Measurements from ENCODE around the gene CACNA1H.

CACNA1H gene

DNA sequence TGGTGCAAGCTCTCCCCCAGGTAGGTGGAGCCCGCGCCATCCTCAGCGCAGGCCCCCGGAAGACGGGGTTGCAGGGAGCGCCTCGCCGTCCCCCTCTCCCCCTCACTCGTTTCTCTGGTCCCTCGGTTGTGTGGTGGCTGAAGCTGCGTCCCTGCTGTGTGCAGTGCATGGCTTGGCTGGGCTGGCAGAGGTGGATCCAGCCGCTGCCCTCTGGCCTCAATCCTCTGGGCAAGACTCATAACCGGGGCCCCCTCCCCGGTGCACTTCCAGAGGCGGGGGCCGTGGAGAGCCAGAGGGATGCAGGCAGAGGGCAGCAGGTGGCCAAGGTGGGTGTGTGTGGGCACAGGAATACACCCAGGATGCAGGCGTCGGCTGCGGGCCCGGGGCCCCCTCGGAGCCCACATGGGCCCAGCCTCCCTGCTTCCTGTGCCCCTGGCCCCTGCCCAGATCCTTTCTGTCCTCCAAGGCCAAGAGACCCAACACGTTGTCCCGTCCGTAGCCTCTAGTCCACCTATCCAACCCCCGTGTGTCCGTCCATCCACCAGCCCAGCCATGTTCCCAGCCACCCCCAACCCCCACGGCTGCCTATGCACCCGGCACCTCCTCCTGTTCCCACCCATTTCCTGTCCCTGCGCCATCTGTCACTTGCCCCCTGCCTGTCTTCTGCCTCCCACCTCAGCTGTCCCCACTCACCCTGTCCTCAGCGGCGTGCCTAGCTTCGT is 62.8 kb downstream of the CACNA1H start:
- H3K27ac ChIP-seq, result no peak overlapping the region
- ChIA-PET POLR2A (ENCODE audit: low non-redundant PET) (no interaction called here), CTCF (no interaction called here)
- no peak for DNase-seq (ENCODE audit: low spot score)
- TF ChIP-seq, protein P1, sequence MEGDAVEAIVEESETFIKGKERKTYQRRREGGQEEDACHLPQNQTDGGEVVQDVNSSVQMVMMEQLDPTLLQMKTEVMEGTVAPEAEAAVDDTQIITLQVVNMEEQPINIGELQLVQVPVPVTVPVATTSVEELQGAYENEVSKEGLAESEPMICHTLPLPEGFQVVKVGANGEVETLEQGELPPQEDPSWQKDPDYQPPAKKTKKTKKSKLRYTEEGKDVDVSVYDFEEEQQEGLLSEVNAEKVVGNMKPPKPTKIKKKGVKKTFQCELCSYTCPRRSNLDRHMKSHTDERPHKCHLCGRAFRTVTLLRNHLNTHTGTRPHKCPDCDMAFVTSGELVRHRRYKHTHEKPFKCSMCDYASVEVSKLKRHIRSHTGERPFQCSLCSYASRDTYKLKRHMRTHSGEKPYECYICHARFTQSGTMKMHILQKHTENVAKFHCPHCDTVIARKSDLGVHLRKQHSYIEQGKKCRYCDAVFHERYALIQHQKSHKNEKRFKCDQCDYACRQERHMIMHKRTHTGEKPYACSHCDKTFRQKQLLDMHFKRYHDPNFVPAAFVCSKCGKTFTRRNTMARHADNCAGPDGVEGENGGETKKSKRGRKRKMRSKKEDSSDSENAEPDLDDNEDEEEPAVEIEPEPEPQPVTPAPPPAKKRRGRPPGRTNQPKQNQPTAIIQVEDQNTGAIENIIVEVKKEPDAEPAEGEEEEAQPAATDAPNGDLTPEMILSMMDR (conservative IDR thresholded peaks at IDR 0.05; ENCODE audit: low read depth), result no peak

- no peak overlapping the region for H3K27ac ChIP-seq
- POLR2A ChIA-PET (ENCODE audit: low non-redundant PET), result no interaction called here
- DNase-seq (ENCODE audit: low spot score), result no peak
- CTCF ChIA-PET, result no interaction called here
- TF ChIP-seq, protein P1 (conservative IDR thresholded peaks at IDR 0.05; ENCODE audit: low read depth), result no peak
These were observed 63.4 kb downstream of the CACNA1H start for GRCh38 chr16:1216296-1216619.

DNA sequence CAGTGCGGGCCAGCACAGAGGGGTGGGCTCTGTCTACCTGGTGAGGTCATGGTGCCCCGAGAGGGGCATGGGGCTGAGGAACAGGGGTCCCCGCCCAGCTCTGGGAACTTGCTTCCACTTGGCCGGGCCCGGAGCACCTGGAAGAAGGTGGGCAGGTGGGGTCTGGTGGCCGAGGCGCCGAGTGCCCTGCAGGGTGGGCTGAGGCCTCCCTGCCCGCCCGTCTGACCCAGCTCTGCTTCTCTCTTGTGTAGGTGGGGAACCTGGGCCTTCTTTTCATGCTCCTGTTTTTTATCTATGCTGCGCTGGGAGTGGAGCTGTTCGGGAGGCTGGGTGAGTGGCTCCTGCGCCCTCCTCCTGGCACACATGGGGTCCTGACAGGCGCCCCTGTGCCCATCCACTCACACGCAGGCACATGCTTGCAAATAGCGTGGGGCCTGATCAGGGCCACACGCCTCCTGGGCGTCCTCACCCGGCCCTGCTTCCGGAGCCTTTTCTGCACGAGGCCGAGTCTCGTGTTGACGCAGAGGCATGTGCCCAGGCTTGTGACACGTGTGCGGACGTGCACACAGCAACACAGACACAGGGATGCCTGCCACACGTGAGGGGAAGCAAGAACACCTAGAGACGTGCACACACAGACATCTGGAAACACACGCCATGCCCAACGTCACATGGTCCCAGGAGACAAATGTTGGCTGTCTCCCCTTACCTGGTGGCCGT is 63.9 kb downstream of the CACNA1H start:
- DNase-seq (ENCODE audit: low spot score), result no peak
- TF ChIP-seq, protein P1 (conservative IDR thresholded peaks at IDR 0.05; ENCODE audit: low read depth), result no peak
- CTCF ChIA-PET, result no interaction called here
- no peak overlapping the region for H3K27ac ChIP-seq
- POLR2A ChIA-PET (ENCODE audit: low non-redundant PET), result no interaction called here

GRCh38 chr16:1217526-1217925 is 64.6 kb downstream of the CACNA1H start:
- TF ChIP-seq, protein P1 (conservative IDR thresholded peaks at IDR 0.05; ENCODE audit: low read depth), result no peak
- CTCF ChIA-PET, result no interaction called here
- DNase-seq (ENCODE audit: low spot score), result no peak
- POLR2A ChIA-PET (ENCODE audit: low non-redundant PET), result no interaction called here
- H3K27ac ChIP-seq, result no peak overlapping the region

DNA sequence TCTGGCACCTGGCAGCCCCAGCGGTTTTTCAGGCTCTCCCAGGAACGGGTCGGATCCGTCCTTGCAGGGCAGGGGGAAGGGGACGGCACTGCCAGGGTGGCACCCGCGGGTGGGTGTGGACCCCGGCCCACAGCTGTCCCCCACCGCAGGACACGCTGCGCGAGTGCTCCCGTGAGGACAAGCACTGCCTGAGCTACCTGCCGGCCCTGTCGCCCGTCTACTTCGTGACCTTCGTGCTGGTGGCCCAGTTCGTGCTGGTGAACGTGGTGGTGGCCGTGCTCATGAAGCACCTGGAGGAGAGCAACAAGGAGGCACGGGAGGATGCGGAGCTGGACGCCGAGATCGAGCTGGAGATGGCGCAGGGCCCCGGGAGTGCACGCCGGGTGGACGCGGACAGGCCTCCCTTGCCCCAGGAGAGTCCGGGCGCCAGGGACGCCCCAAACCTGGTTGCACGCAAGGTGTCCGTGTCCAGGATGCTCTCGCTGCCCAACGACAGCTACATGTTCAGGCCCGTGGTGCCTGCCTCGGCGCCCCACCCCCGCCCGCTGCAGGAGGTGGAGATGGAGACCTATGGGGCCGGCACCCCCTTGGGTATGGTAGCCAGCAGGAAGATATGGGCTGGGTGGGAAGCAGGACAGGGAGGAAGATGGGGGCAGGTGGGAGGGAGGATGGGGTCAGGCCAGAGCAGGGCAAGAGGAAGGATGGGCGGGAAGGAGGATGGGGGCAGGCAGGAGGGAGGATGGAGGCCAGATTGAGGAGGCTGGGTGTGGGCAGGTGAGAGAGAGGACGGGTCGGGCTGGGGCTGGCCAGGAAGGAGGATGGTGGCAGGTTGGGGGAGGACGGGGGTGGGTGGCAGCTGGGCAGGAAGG is 65.4 kb downstream of the CACNA1H start:
- POLR2A ChIA-PET (ENCODE audit: low non-redundant PET), result no interaction called here
- TF ChIP-seq, protein P1 (conservative IDR thresholded peaks at IDR 0.05; ENCODE audit: low read depth), result no peak
- H3K27ac ChIP-seq, result no peak overlapping the region
- CTCF ChIA-PET, result interaction anchor here (0.6 kb wide), 1 partner anchor 145 kb away, joined by 4 read pairs; no protein-coding TSS in a partner anchor
- no peak for DNase-seq (ENCODE audit: low spot score)

- TF ChIP-seq, protein P1 (conservative IDR thresholded peaks at IDR 0.05; ENCODE audit: low read depth), result no peak
- DNase-seq (ENCODE audit: low spot score), result no peak
- no peak overlapping the region for H3K27ac ChIP-seq
- CTCF ChIA-PET, result interaction anchor here (0.7 kb wide), 1 partner anchor 25 kb away, joined by 3 read pairs; no protein-coding TSS in a partner anchor
- POLR2A ChIA-PET (ENCODE audit: low non-redundant PET), result no interaction called here
These were observed 66.2 kb downstream of the CACNA1H start for GRCh38 chr16:1218930-1219611.
